Spleen (tissue), 11 donors: ENCODE data around the gene COL21A1. TPM values are rescaled to one million over a fixed set of nuclear protein-coding genes. Genes with fewer than 3 reads are reported as not detected.

ENCODE experiments used
- DNase-seq: peaks from one replicate; pipeline ENCODE4 v3.0.0-alpha.2; 2020
- H3K27ac ChIP-seq, 8 donors: fragments of 200-600 bp; sonication (generic) in 7 of 8; 1 replicate in 4 of 8; 2 replicates in 4 of 8; pipeline versions ENCODE4 v1.5.0 to v1.8.0; 2016 to 2021; ENCODE audit warnings: inconsistent platforms in 4 of 8, mild to moderate bottlenecking in 4 of 8, moderate library complexity in 1 of 8
- H3K27me3 ChIP-seq, 7 donors: fragments of 200-600 bp; sonication (generic) in 6 of 7; replicated peaks in 1 of 7; 1 replicate in 4 of 7; 2 replicates in 3 of 7; pipeline versions ENCODE4 v1.5.0 to v1.8.0; 2016 to 2021; ENCODE audit warnings: inconsistent platforms in 3 of 7, mild to moderate bottlenecking in 1 of 7
- H3K36me3 ChIP-seq, 6 donors: fragments of 200-600 bp; sonication (generic) in 5 of 6; 1 replicate in 4 of 6; 2 replicates in 2 of 6; pipeline versions ENCODE4 v1.5.0 to v1.8.0; 2016 to 2021; ENCODE audit warnings: inconsistent platforms in 2 of 6
- H3K4me1 ChIP-seq, 6 donors: fragments of 200-600 bp; sonication (generic) in 5 of 6; 1 replicate in 3 of 6; 2 replicates in 3 of 6; pipeline versions ENCODE4 v1.5.0 to v1.8.0; 2016 to 2021; ENCODE audit warnings: inconsistent platforms in 3 of 6
- H3K4me3 ChIP-seq, 8 donors: fragments of 200-600 bp; sonication (generic) in 7 of 8; 1 replicate in 4 of 8; 2 replicates in 4 of 8; pipeline versions ENCODE4 v1.5.0 to v1.8.0; 2016 to 2021; ENCODE audit warnings: inconsistent platforms in 4 of 8, mild to moderate bottlenecking in 4 of 8, moderate library complexity in 2 of 8
- H3K9me3 ChIP-seq, 8 donors: fragments of 200-600 bp; sonication (generic) in 7 of 8; 1 replicate in 4 of 8; 2 replicates in 4 of 8; pipeline versions ENCODE4 v1.5.0 to v1.8.0; 2016 to 2021; ENCODE audit warnings: inconsistent platforms in 4 of 8
- POLR2A ChIP-seq, 3 donors: fragments of 450-650 bp; IDR thresholded peaks; one replicate each; pipeline ENCODE4 v1.5.1; 2017; ENCODE audit warnings: antibody characterized with exemption in 3 of 3, mild to moderate bottlenecking in 1 of 3
- POLR2AphosphoS5 ChIP-seq, 3 donors: sonication (generic); formaldehyde crosslinking; IDR thresholded peaks; one replicate each; pipeline ENCODE4 v1.5.1; 2017; ENCODE audit warnings: antibody characterized with exemption in 3 of 3
- WGBS, 5 donors: extraction: QIAGEN DNeasy Blood & Tissue Kit in 3 of 5; methylation state at CpG; one replicate each; pipeline versions ENCODE4 v1.1.5 to v1.1.7; 2013 to 2018; 5-methylcytosine and 5-hydroxymethylcytosine counted together
- intact Hi-C: fragments of 100-400 bp; cut with DNase I; formaldehyde crosslinking; loops from one replicate; pipeline ENCODE4 v1.15.0; 2023; ENCODE audit warnings: low total_unique reads
- polyA plus RNA-seq, 3 donors: library from polyadenylated mRNA; stranded (reverse); fragments of 200-250 nt; gene quantifications; one replicate each; pipeline ENCODE4 v1.2.1, GENCODE V29; 2013
- total RNA-seq, 7 donors: library from RNA; depleted of rRNA in 3 of 7; stranded (reverse); fragments of >200 nt in 3 of 7; fragmentation: NEBNext Ultra II Directional in 4 of 7; extraction: Animal tissue kit (Norgen Biotek cat#: 25700) in 4 of 7; gene quantifications; one replicate each; pipeline versions ENCODE4 v1.1.0 to v1.2.1, GENCODE V29; 2016 to 2021
- TF ChIP-seq, protein P1 (sequence below), 11 experiments: fragments of 200-600 bp in 7 of 11; fragments of 450-650 bp in 4 of 11; sonication (generic) in 4 of 11; IDR thresholded peaks in 8 of 11; conservative IDR thresholded peaks in 3 of 11; 1 replicate in 7 of 11; 2 replicates in 4 of 11; pipeline versions ENCODE4 v1.4.0 to v1.8.0; 2016 to 2021; ENCODE audit warnings: antibody characterized with exemption in 11 of 11, inconsistent platforms in 4 of 11, mild to moderate bottlenecking in 1 of 11
- donor health status: healthy with polysubstance abuse.
- donor health status: DM: no; HTN: no; CAD: no; lungs with moderate emphysema.
- donor health status: DM: no; HTN: no; CAD: no.
- donor health status: Bipolar disorder and iron deficiency.
- donor health status: healthy.
- donor health status: DM: no; HTN: no; CAD: no.
- donor health status: DM: yes; HTN: yes; CAD: no.

Gene COL21A1
- total and polyA plus RNA-seq, 10 donors: 0.13 to 2.9 (median 0.60) TPM

DNA sequence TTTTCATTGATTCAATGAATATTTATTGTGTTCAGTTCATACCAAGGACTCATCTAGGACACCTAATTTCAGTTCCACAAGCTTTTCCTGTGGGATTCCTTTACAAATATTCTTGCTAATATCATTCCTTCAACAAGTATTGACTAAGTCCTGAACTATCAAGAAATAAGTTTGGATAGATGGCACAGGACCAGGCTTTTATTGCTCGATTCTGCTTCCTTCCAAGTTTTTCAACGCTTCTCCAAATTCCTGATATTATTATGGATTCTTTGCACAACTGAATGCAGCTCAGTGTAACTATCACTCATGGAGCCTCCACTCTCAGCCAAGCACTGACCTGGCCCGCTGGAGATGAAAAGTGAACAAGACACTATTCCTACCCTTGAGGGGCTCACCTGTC lies 32.7 kb upstream of the COL21A1 start:
- intact Hi-C loops: no loop called here
- no peaks in the 10 kb centered on the region for H3K4me1 ChIP-seq
- no peaks in the 10 kb centered on the region for H3K27me3 ChIP-seq
- no peak for DNase-seq
- TF ChIP-seq, protein P1, sequence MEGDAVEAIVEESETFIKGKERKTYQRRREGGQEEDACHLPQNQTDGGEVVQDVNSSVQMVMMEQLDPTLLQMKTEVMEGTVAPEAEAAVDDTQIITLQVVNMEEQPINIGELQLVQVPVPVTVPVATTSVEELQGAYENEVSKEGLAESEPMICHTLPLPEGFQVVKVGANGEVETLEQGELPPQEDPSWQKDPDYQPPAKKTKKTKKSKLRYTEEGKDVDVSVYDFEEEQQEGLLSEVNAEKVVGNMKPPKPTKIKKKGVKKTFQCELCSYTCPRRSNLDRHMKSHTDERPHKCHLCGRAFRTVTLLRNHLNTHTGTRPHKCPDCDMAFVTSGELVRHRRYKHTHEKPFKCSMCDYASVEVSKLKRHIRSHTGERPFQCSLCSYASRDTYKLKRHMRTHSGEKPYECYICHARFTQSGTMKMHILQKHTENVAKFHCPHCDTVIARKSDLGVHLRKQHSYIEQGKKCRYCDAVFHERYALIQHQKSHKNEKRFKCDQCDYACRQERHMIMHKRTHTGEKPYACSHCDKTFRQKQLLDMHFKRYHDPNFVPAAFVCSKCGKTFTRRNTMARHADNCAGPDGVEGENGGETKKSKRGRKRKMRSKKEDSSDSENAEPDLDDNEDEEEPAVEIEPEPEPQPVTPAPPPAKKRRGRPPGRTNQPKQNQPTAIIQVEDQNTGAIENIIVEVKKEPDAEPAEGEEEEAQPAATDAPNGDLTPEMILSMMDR (IDR thresholded peaks at IDR 0.05 in 8 of 11, conservative IDR thresholded peaks at IDR 0.05 in 3 of 11): no peak
- no peak for TF ChIP-seq POLR2A (IDR thresholded peaks at IDR 0.05)
- TF ChIP-seq POLR2AphosphoS5 (IDR thresholded peaks at IDR 0.05): no peak
- H3K9me3 ChIP-seq: peaks cover 0 to 2% (median 0%) of the 10 kb centered on the region in 8 donors
- H3K4me3 ChIP-seq: no peak overlapping the region
- no peaks in the 10 kb centered on the region for H3K36me3 ChIP-seq
- WGBS, 5 donors: 82 to 92% (median 86%) methylated on average over 3 of the region's 3 CpGs
- no peak overlapping the region for H3K27ac ChIP-seq

DNA sequence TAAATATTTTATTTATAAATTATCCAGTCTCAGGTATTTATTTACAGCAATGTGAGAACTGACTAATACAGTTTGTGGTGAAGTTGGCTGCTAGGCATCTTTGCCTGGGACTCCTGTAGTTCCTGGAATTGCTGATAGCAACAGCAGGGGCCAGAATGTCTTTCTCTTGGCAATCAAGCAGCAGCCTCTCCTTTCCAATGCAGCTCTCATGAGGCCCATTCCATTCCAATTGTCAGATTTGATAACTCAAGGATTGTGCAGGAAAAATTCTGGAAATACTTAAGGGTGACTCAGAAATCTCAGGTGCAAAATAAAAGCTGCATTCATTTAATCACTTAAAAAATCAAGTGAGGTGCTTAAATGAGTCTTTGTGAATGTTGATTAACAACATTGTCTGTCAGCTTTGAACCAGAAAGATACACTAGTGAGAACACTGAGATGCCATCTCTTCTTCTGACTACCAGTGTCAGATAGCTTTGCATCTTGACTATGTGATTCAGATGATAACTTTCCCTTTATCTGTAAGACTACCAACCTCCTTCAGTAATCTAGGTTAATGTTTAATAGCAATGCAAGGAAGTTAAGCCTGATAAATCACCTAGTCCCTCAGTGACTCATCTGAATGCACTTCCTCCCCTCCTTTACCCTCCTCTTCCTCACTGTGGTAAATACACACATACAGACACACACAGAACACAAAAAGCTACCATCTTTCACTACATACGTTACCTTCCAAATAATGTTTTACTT lies 32.1 kb upstream of the COL21A1 start:
- DNase-seq: no peak
- Histone ChIP-seq H3K9me3 (peaks cover 0 to 7% (median 5%) of the 10 kb centered on the region in 8 donors), H3K36me3 (no peaks in the 10 kb centered on the region), H3K4me3 (no peak overlapping the region), H3K4me1 (no peaks in the 10 kb centered on the region), H3K27ac (no peak overlapping the region), H3K27me3 (no peaks in the 10 kb centered on the region)
- 80 to 100% (median 93%) methylated on average over 1 of the region's 1 CpG for WGBS, 5 donors
- TF ChIP-seq, protein P1 (IDR thresholded peaks at IDR 0.05 in 8 of 11, conservative IDR thresholded peaks at IDR 0.05 in 3 of 11): no peak
- TF ChIP-seq POLR2AphosphoS5 (IDR thresholded peaks at IDR 0.05) (no peak), POLR2A (IDR thresholded peaks at IDR 0.05) (no peak)
- intact Hi-C loops: no loop called here

DNA sequence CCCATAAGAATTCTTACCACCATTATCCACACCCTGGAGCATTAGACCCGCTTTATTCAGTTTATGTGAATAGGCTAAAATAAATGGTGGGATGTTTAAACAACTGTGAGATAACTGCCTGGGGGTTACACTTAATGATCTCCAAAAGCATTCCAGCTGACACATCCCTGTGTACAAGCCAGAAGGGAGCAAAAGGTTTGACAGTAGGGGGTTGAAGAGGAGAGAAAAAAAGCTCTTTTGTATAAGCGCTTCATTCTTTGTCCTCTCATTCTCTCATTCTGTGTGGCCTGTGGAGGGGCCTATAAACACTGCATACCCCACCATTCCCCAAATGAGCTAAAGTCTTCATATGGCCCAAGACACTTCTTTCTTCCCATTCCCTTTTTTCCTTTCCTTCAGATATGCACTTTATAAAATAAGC lies 30.8 kb upstream of the COL21A1 start:
- Histone ChIP-seq H3K4me3 (no peak overlapping the region), H3K36me3 (no peaks in the 10 kb centered on the region), H3K27ac (no peak overlapping the region), H3K4me1 (no peaks in the 10 kb centered on the region), H3K27me3 (no peaks in the 10 kb centered on the region), H3K9me3 (peaks cover 0 to 17% (median 6%) of the 10 kb centered on the region in 8 donors)
- no peak for DNase-seq
- WGBS, 5 donors: 67 to 96% (median 88%) methylated on average over 2 of the region's 2 CpGs
- intact Hi-C loops: no loop called here
- TF ChIP-seq POLR2A (IDR thresholded peaks at IDR 0.05) (no peak), POLR2AphosphoS5 (IDR thresholded peaks at IDR 0.05) (no peak)
- TF ChIP-seq, protein P1 (IDR thresholded peaks at IDR 0.05 in 8 of 11, conservative IDR thresholded peaks at IDR 0.05 in 3 of 11): no peak

DNA sequence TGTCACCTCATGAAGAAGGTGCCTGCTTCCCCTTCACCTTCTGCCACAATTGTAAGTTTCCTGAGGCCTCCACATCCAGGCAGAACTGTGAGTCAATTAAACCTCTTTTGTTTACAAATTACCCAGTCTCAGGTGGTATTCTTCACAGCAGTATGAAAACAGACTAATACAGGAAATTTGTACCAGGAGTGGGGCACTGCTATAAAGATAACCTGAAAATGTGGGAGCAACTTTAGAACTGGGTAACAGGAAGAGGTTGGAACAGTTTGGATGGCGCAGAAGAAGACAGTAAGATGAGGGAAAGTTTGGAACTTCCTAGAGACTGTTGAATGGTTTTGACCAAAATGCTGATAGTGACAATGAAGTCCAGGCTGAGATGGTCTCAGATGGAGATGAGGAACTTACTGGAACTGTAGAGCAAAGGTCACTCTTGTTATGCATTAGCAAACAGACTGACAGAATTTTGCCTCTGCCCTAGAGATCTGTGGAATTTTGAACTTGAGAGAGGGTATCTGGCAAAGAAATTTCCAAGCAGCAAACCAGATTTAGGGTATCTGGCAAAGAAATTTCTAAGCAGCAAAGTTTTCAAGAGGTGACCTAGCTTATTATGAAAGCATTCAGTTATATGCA lies 23.5 kb upstream of the COL21A1 start:
- Histone ChIP-seq H3K4me3 (no peak overlapping the region), H3K36me3 (no peaks in the 10 kb centered on the region), H3K27ac (no peak overlapping the region), H3K27me3 (no peaks in the 10 kb centered on the region), H3K4me1 (no peaks in the 10 kb centered on the region), H3K9me3 (peaks cover 0 to 67% (median 33%) of the 10 kb centered on the region in 8 donors)
- intact Hi-C loops: no loop called here
- TF ChIP-seq, protein P1 (IDR thresholded peaks at IDR 0.05 in 8 of 11, conservative IDR thresholded peaks at IDR 0.05 in 3 of 11): no peak
- TF ChIP-seq POLR2A (IDR thresholded peaks at IDR 0.05) (no peak), POLR2AphosphoS5 (IDR thresholded peaks at IDR 0.05) (no peak)
- 76 to 91% (median 88%) methylated on average over 1 of the region's 1 CpG for WGBS, 5 donors
- no peak for DNase-seq
